ENCODE measurements around the gene COL4A1. TPM values are rescaled to one million over a fixed set of nuclear protein-coding genes. Genes with fewer than 3 reads are reported as not detected.

Gene COL4A1
- total RNA-seq, 1 donor from 2014 or later, result 2,489 TPM

GRCh38 chr13:110343241-110343865 is 36.4 kb upstream of the COL4A1 start:
- Histone ChIP-seq H3K36me3 (ENCODE audit: insufficient read depth, low read length) (peaks cover 7% of the 10 kb centered on the region), H3K9ac (ENCODE audit: low read length) (peak overlapping the region; percentile 89), H3K4me2 (ENCODE audit: low read length) (peak overlapping the region; percentile 30), H4K20me1 (ENCODE audit: insufficient read depth, low read length) (no peaks in the 10 kb centered on the region), H3K9me3 (ENCODE audit: insufficient read depth, low read depth, low read length) (no peaks in the 10 kb centered on the region), H3K27ac (ENCODE audit: low read depth, low read length) (peak overlapping the region; percentile 99), H3K4me1 (ENCODE audit: insufficient read depth, low read length) (peaks cover 91% of the 10 kb centered on the region), H3K27me3 (ENCODE audit: insufficient read depth, low read length) (no peaks in the 10 kb centered on the region), H3K4me3 (ENCODE audit: insufficient read depth, low read depth, low read length) (no peak overlapping the region), H3K79me2 (ENCODE audit: insufficient read depth, low read length) (peaks cover 80% of the 10 kb centered on the region), H2AFZ (ENCODE audit: low read depth, low read length) (no peak overlapping the region)
- DNase-seq (ENCODE audit: low read depth) (peak; percentile 80), FAIRE-seq (no peak)
- Mint-ChIP-seq H3K27me3 (ENCODE audit: low read depth, unreplicated experiment) (no peaks in the 10 kb centered on the region), H3K27ac (ENCODE audit: unreplicated experiment) (peak overlapping the region; percentile 59), H3K9me3 (ENCODE audit: unreplicated experiment) (peaks cover 6% of the 10 kb centered on the region), H3K36me3 (ENCODE audit: low read depth, unreplicated experiment) (peaks cover 26% of the 10 kb centered on the region), H3K4me1 (ENCODE audit: low read depth, unreplicated experiment) (peaks cover 88% of the 10 kb centered on the region), H3K4me3 (ENCODE audit: unreplicated experiment) (peak overlapping the region; percentile 47)
- TF ChIP-seq CTCF (IDR thresholded peaks at IDR 0.05; ENCODE audit: insufficient read depth, low read depth, low read length), result no peak
- TF ChIP-seq EZH2 (IDR thresholded peaks at IDR 0.05; ENCODE audit: insufficient read depth, low read length), result no peak

- Histone ChIP-seq H4K20me1 (ENCODE audit: insufficient read depth, low read length) (no peaks in the 10 kb centered on the region), H3K27me3 (ENCODE audit: insufficient read depth, low read length) (no peaks in the 10 kb centered on the region), H3K9me3 (ENCODE audit: insufficient read depth, low read depth, low read length) (no peaks in the 10 kb centered on the region), H3K4me3 (ENCODE audit: insufficient read depth, low read depth, low read length) (no peak overlapping the region), H3K4me2 (ENCODE audit: low read length) (peak overlapping the region; percentile 66), H3K9ac (ENCODE audit: low read length) (peak overlapping the region; percentile 89), H3K27ac (ENCODE audit: low read depth, low read length) (peak overlapping the region; percentile 99), H3K4me1 (ENCODE audit: insufficient read depth, low read length) (peaks cover 91% of the 10 kb centered on the region), H2AFZ (ENCODE audit: low read depth, low read length) (no peak overlapping the region), H3K79me2 (ENCODE audit: insufficient read depth, low read length) (peaks cover 81% of the 10 kb centered on the region), H3K36me3 (ENCODE audit: insufficient read depth, low read length) (peaks cover 7% of the 10 kb centered on the region)
- no peak overlapping the region for H3K4me3 Mint-ChIP-seq (ENCODE audit: unreplicated experiment)
- H3K4me1 Mint-ChIP-seq (ENCODE audit: low read depth, unreplicated experiment), result peaks cover 85% of the 10 kb centered on the region
- FAIRE-seq, result no peak
- H3K27ac Mint-ChIP-seq (ENCODE audit: unreplicated experiment), result no peak overlapping the region
- TF ChIP-seq EZH2 (IDR thresholded peaks at IDR 0.05; ENCODE audit: insufficient read depth, low read length) (no peak), CTCF (IDR thresholded peaks at IDR 0.05; ENCODE audit: insufficient read depth, low read depth, low read length) (no peak)
- peaks cover 5% of the 10 kb centered on the region for H3K9me3 Mint-ChIP-seq (ENCODE audit: unreplicated experiment)
- H3K27me3 Mint-ChIP-seq (ENCODE audit: low read depth, unreplicated experiment), result no peaks in the 10 kb centered on the region
- DNase-seq (ENCODE audit: low read depth), result no peak
- peaks cover 20% of the 10 kb centered on the region for H3K36me3 Mint-ChIP-seq (ENCODE audit: low read depth, unreplicated experiment)
These were observed 35.5 kb upstream of the COL4A1 start for GRCh38 chr13:110342474-110342873.
